ENCODE data around the gene C2CD4A. TPM values are rescaled to one million over a fixed set of nuclear protein-coding genes. Genes with fewer than 3 reads are reported as not detected.

Gene C2CD4A
- total RNA-seq, 1 donor from 2014 or later: not detected

GRCh38 chr15:62059108-62059815 lies 7.5 kb upstream of the C2CD4A start:
- intact Hi-C loops (cut with micrococcal nuclease): loop anchor here (1.0 to 5.0 kb wide), 5 partner anchors 8 to 1580 kb away; partner anchors contain the start of gene ICE2

GRCh38 chr15:62059816-62060112 lies 7.0 kb upstream of the C2CD4A start:
- intact Hi-C loops (cut with micrococcal nuclease): loop anchor here (1.0 to 5.0 kb wide), 8 partner anchors 8 to 1662 kb away; partner anchors contain the start of genes ANXA2, ICE2 and TLN2

- intact Hi-C loops (cut with micrococcal nuclease): loop anchor here (5.0 kb wide), 3 partner anchors 173 to 1663 kb away; partner anchors contain the start of genes ANXA2 and TLN2
Observed at GRCh38 chr15:62060113-62060895, 6.5 kb upstream of the C2CD4A start, which contains the start of gene VPS13C. VPS13C (minus strand) TSS chr15:62060447; CDS start chr15:62060374, 73 bp downstream.

DNA sequence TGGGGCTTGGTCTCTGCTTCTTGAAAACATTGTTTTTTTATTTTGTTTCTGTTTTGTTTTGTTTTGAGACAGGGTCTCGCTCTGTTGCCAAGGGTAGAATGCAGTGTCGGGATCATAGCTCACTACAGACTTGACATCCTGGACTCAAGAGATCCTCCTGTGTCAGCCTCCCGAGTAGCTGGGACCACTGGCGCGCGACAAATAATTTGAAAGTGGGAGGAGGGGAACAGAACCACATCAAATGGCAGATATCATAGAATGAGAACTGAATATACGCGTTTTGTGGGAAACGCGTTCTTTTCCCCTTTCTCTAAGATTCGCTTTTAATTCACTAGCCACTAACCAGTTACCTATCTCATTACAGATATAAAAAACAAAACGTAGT lies 5.9 kb upstream of the C2CD4A start:
- intact Hi-C loops (cut with micrococcal nuclease): loop anchor here (5.0 kb wide), 3 partner anchors 174 to 1664 kb away; partner anchors contain the start of genes ANXA2 and TLN2

DNA sequence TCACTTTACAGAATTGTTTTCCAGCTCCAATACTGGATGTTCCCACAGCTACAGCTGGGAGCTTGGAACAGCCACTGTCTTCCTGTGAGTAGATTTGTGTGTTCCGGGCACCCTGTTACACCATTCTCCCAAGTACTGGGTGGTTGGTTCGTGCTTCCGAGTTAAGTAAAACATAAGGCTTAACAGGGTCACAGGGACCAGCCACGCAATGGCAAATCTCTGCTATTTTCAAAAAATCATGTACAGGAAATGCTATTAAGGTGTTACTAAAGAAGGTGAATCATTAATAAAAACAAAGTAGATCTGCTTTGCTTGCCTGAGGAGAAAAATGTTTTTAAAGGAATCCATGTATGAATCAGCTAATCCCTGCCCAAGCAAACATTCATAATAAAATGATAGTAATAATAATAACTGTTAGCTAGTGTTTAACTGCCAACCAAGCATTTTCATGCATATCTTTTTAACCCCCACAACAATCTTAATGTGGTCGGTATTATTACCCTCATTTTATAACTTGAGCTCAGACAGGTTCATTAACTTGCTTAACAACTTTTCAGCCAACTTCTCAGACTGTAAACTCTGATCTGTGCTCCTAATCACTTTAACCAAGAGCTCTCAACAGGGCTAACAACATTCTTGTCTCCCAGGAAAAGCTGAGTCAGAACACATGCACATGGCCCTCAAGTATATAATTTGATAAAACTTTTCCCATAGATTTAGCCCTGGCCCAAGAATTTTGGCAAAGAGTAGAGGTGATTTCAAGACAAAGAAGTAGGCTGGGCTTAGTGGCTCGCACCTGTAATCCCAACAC lies 2.7 kb upstream of the C2CD4A start:
- intact Hi-C loops (cut with micrococcal nuclease): loop anchor here (5.0 kb wide), 3 partner anchors 177 to 1667 kb away; partner anchors contain the start of genes ANXA2 and TLN2

GRCh38 chr15:62067448-62068044 lies 769 bp downstream of the C2CD4A start:
- intact Hi-C loops (cut with micrococcal nuclease): loop anchor here (1.0 kb wide), 1 partner anchor 8 kb away; no protein-coding TSS in a partner anchor

- intact Hi-C loops (cut with micrococcal nuclease): no loop called here
Observed at GRCh38 chr15:62068071-62068809, 1.5 kb downstream of the C2CD4A start.

DNA sequence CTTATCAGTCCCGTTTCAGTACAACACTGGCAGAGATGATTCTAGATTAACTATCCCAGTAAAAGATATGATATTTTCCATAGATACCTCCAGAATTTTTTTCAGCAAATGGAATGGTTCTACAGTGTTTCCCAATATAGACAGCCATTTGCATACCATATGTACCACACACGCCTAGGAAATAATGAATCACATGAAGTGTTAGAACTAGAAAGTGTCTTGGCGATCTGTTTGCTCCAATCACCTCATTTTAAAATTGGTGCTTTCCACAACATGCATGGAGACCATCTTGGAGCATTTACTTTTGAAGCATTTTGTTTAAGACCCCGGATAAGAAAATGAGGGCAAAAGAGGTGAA lies 2.0 kb downstream of the C2CD4A start:
- intact Hi-C loops (cut with micrococcal nuclease): no loop called here

DNA sequence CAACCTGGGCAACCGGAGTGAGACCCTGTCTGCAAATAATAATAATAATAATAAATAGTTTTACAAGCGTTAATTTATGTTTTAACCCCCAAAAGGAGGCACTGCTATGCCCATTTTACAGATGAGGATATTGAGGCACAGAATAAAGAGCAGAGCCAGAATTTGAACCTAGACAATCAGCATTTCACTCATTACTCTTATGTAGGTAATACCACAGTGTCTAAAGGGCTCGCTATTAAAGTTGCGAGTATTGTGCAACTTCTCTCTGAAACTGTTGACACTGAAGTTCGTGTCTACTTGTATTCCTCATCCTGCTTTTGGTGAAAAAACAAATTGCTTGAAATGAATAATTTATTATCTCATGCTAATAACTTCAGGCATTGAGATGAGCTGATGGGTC lies 2.8 kb downstream of the C2CD4A start:
- intact Hi-C loops (cut with micrococcal nuclease): no loop called here

DNA sequence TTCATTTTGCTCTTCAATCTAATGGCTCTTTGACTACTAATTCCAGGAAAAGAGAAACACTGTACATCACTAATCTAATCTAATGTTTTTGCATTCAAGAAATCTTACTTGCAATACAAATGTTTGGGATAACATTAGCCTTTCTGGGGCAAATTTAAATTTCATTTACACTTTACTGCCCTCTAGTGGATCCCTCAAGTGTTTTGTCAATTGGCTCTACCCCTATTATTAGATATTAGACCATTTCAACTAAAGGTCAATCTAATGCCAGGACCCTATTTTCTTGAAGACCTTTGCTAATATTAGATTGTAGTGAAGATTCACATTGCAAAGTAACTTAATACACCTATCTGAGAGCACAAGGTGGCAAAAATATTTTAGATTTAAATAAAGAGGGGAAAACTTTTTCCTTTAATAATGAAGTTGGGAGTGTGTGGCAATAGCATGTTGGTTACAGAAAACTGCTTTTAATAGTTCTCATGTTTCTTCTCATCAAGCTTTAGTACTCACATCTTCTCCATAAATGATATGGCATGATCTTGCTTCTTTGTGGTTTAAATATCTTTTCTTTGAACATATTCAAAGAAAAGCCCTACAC lies 5.0 kb downstream of the C2CD4A start:
- intact Hi-C loops (cut with micrococcal nuclease): loop anchor here (1.0 to 5.0 kb wide), 5 partner anchors 13 to 235 kb away; no protein-coding TSS in a partner anchor

- intact Hi-C loops (cut with micrococcal nuclease): no loop called here
Observed at GRCh38 chr15:62075595-62076277, 9.0 kb downstream of the C2CD4A start.

DNA sequence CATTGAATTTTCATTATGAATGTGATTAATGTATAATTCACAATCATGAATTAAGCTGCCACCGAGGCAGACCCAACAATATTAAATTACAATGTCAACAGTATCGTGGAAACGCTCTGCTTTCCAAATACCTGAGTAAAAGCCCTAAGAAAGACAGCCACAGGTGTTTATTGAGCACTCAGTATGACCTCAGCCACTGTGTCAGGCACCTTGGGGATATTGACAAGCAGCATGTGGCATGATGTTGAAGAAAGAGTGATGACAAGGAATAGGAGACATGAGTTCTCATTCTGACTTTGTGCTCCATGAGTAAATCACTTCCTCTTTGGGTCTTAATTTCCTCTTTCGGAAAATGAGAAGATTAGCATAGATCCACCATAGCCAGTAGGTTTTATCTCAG lies 12.8 kb downstream of the C2CD4A start:
- intact Hi-C loops (cut with micrococcal nuclease): no loop called here

DNA sequence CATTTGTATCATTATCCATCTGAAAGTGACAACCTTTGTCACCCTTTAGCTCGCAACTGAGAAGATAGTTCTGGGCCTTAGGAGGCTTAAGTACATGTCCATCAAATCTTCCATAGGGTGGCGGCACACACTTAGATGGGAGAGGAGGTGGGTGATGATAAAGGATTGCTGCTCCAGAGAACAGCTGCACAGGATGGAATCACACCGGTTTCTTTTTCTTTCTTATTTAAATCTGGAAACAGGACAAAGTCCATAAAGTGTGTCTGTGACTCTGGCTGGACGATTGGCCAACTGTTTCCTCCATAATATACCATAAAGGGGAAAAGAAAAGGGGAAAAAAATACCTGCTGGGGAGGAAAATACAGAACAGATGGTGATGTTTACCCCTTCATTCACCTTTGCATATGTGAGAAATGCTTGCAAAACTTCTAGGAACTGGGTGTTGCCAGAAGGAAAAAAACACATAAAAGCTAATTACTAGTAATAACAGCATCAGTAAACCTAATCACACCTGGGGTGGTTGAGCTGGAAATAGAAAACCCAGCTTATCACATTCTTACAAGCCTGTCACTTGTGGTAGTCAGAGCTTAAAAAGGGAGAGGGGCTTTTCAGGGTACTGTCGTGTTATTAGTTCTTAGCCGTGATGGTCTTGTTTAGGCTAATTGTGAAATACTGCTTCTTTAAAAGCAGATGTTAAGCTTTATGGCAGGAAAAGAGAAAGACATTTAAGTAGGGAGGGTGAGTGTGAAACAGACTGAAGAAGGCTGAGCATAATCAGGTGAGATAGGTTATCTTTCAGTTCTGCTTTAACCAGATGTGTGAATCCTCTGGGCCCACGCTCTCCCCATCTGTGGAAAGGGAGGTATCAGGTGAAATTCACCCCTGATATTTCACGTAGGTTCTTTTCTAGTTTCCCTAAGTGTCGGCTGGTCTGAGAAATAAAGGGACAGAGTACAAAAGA lies 16.7 kb downstream of the C2CD4A start:
- intact Hi-C loops (cut with micrococcal nuclease): no loop called here

- intact Hi-C loops (cut with micrococcal nuclease): no loop called here
Observed at GRCh38 chr15:62085740-62086139, 19.0 kb downstream of the C2CD4A start.

GRCh38 chr15:62087671-62088352 lies 21.0 kb downstream of the C2CD4A start:
- intact Hi-C loops (cut with micrococcal nuclease): no loop called here

DNA sequence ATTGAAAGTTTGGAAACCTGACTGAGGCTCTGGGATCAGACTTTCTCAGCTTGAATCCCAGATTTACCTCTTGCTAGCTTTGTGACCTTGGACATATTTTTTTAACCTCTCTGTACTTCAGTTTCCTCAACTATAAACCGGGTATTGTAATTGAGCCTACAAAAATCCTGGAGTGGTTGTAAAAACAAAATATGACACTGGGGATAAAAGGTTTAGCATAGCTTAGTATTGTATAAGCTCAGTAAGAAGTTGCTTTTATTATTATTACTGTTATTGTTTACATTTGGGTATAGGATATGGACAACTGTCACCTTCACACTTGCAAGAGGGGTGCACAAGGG lies 21.5 kb downstream of the C2CD4A start:
- intact Hi-C loops (cut with micrococcal nuclease): no loop called here

DNA sequence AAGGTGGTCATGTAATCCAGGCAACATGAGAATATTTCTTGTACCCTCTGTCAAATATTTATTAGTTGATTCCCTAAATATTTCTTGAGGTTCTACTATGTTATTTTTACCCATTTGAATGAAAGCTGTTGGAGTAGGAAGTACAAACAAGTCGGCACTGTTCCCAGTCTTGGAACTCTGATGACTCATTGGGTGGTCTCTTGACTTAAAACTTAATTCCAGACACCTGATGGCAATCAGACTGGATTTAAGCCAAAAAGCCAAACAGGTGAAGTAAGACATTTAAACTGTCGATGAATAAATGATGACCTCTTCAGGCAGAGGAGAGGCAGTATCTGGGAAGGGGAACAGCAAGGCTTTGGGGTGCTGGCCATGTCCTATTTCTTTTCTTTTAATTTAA lies 22.8 kb downstream of the C2CD4A start:
- intact Hi-C loops (cut with micrococcal nuclease): no loop called here

DNA sequence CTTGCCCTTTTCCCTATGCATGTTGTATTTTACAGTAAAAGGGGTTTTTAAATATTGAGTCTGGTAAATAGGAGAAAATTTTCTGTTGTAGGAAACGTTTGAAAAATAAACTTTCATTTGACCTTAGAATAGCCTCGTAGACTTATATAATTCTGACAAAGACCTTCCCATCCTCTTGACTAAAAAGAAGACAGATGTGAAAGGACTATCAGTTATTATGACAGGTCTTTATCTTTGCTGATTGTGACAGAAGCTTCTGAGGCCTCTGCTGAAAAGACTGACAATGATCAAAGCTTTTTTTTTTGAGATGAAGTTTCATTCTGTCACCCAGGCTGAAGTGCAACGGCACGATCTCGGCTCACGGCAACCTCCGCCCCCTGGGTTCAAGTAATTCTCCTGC lies 24.2 kb downstream of the C2CD4A start:
- intact Hi-C loops (cut with micrococcal nuclease): no loop called here
